ENCODE measurements around the gene CLTCL1.
"Not testable (repeated sequence)": the region's sequence is repeated elsewhere in the genome, so short reads cannot be mapped to it uniquely, and the experiment has no call there.

CLTCL1 gene

GRCh38 chr22:19270873-19271272 lies 20.6 kb downstream of the CLTCL1 start:
- H3K4me1 ChIP-seq (ENCODE audit: insufficient read depth, low read length): no peaks in the 10 kb centered on the region; the same call in 1 of the 2 replicates
- no peak overlapping the region for H3K27ac ChIP-seq (ENCODE audit: low read length)
- H3K9me3 ChIP-seq (ENCODE audit: insufficient read depth, low read depth, low read length): peaks cover 7% of the 10 kb centered on the region; the same call in 1 of the 2 replicates
- no peak overlapping the region for H3K9ac ChIP-seq (ENCODE audit: low read depth, low read length)
- H3K36me3 ChIP-seq (ENCODE audit: insufficient read depth, low read depth, low read length): peaks cover 21% of the 10 kb centered on the region
- no peaks in the 10 kb centered on the region for H3K27me3 ChIP-seq (ENCODE audit: insufficient read depth, low read length)
- H3K4me3 ChIP-seq (ENCODE audit: low read length): no peak overlapping the region

GRCh38 chr22:19266547-19267086 lies 24.9 kb downstream of the CLTCL1 start:
- Histone ChIP-seq H3K27ac (ENCODE audit: low read length) (no peak overlapping the region), H3K4me3 (ENCODE audit: low read length) (no peak overlapping the region), H3K36me3 (ENCODE audit: insufficient read depth, low read depth, low read length) (peaks cover 4% of the 10 kb centered on the region; the same call in 1 of the 2 replicates), H3K9ac (ENCODE audit: low read depth, low read length) (no peak overlapping the region), H3K9me3 (ENCODE audit: insufficient read depth, low read depth, low read length) (peaks cover 7% of the 10 kb centered on the region; the same call in 1 of the 2 replicates), H3K27me3 (ENCODE audit: insufficient read depth, low read length) (no peaks in the 10 kb centered on the region), H3K4me1 (ENCODE audit: insufficient read depth, low read length) (no peaks in the 10 kb centered on the region)

- no peak overlapping the region for H3K4me3 ChIP-seq (ENCODE audit: low read length)
- no peaks in the 10 kb centered on the region for H3K4me1 ChIP-seq (ENCODE audit: insufficient read depth, low read length)
- H3K36me3 ChIP-seq (ENCODE audit: insufficient read depth, low read depth, low read length): peaks cover 4% of the 10 kb centered on the region; the same call in 1 of the 2 replicates
- no peaks in the 10 kb centered on the region for H3K27me3 ChIP-seq (ENCODE audit: insufficient read depth, low read length)
- peaks cover 7% of the 10 kb centered on the region; the same call in 1 of the 2 replicates for H3K9me3 ChIP-seq (ENCODE audit: insufficient read depth, low read depth, low read length)
- H3K27ac ChIP-seq (ENCODE audit: low read length): no peak overlapping the region
- no peak overlapping the region for H3K9ac ChIP-seq (ENCODE audit: low read depth, low read length)
Measured at GRCh38 chr22:19265779-19266178, 25.7 kb downstream of the CLTCL1 start.

GRCh38 chr22:19260804-19261203 lies 30.7 kb downstream of the CLTCL1 start:
- Histone ChIP-seq H3K9me3 (ENCODE audit: insufficient read depth, low read depth, low read length) (peaks cover 3% of the 10 kb centered on the region; the same call in 1 of the 2 replicates), H3K27ac (ENCODE audit: low read length) (no peak overlapping the region), H3K9ac (ENCODE audit: low read depth, low read length) (no peak overlapping the region), H3K4me1 (ENCODE audit: insufficient read depth, low read length) (no peaks in the 10 kb centered on the region), H3K4me3 (ENCODE audit: low read length) (no peak overlapping the region), H3K36me3 (ENCODE audit: insufficient read depth, low read depth, low read length) (no peaks in the 10 kb centered on the region; the same call in 1 of the 2 replicates), H3K27me3 (ENCODE audit: insufficient read depth, low read length) (no peaks in the 10 kb centered on the region)

DNA sequence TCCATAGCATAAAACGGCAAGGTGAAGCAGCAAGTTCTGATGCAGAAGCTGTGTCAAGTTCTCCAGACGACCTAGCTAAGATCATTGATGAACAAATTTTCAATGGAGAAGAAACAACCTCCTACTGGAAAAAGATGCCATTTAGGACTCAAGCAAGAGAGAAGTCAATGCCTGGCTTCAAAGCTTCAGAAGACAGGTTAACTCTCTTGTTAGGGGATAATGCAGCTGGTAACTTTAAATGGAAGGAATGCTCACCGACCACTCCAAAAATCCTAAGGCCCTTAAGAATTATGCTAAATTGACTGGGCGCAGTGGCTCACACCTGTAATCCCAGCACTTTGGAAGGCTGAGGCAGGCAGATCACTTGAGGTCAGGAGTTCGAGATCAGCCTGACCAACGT lies 31.3 kb downstream of the CLTCL1 start:
- H3K9ac ChIP-seq (ENCODE audit: low read depth, low read length): no peak overlapping the region
- H3K9me3 ChIP-seq (ENCODE audit: insufficient read depth, low read depth, low read length): peaks cover 3% of the 10 kb centered on the region; the same call in 1 of the 2 replicates
- H3K4me1 ChIP-seq (ENCODE audit: insufficient read depth, low read length): no peaks in the 10 kb centered on the region
- H3K4me3 ChIP-seq (ENCODE audit: low read length): no peak overlapping the region
- no peaks in the 10 kb centered on the region; the same call in 1 of the 2 replicates for H3K36me3 ChIP-seq (ENCODE audit: insufficient read depth, low read depth, low read length)
- no peaks in the 10 kb centered on the region for H3K27me3 ChIP-seq (ENCODE audit: insufficient read depth, low read length)
- H3K27ac ChIP-seq (ENCODE audit: low read length): no peak overlapping the region

DNA sequence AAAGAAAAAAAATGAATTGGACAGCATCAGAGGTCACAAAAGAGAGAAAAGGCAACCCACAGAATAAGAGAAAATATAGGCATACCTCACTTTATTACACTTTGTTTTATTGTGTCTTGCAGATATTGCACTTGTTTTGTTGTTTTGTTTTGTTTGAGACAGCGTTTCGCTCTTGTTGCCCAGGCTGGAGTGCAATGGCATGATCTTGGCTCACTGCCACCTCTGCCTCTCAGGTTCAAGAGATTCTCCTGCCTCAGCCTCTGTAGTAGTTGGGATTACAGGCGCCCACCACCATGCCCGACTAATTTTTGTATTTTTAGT lies 32.6 kb downstream of the CLTCL1 start:
- not testable (repeated sequence) for H3K27me3 ChIP-seq (ENCODE audit: insufficient read depth, low read length); H3K27ac ChIP-seq (ENCODE audit: low read length); H3K9me3 ChIP-seq (ENCODE audit: insufficient read depth, low read depth, low read length)

DNA sequence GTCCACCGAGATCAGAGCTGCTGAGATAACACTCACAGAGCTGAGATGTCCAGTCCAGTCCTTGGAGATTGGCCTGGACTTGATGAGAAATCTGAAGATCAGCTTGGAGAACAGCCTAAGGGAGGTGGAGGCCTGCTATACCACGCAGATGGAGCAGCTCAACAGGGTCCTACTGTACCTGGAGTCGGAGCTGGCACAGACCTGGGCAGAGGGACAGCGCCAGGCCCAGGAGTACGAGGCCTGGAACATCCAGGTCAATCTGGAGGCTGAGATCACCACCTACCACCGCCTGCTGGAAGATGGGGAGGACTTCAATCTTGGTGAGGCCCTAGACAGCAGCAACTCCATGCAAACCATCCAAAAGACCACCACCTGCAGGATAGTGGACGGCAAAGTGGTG lies 33.1 kb downstream of the CLTCL1 start:
- Histone ChIP-seq H3K27ac (ENCODE audit: low read length) (no peak overlapping the region), H3K4me3 (ENCODE audit: low read length) (no peak overlapping the region), H3K9ac (ENCODE audit: low read depth, low read length) (no peak overlapping the region), H3K27me3 (ENCODE audit: insufficient read depth, low read length) (no peaks in the 10 kb centered on the region), H3K36me3 (ENCODE audit: insufficient read depth, low read depth, low read length) (peaks cover 4% of the 10 kb centered on the region; the same call in 1 of the 2 replicates), H3K9me3 (ENCODE audit: insufficient read depth, low read depth, low read length) (peaks cover 3% of the 10 kb centered on the region; the same call in 1 of the 2 replicates), H3K4me1 (ENCODE audit: insufficient read depth, low read length) (no peaks in the 10 kb centered on the region)

More for the DNA sequence above, 32.6 kb downstream of the CLTCL1 start:
- H3K9ac ChIP-seq (ENCODE audit: low read depth, low read length); H3K36me3 ChIP-seq (ENCODE audit: insufficient read depth, low read depth, low read length); H3K4me3 ChIP-seq (ENCODE audit: low read length); H3K4me1 ChIP-seq (ENCODE audit: insufficient read depth, low read length): not testable (repeated sequence)

GRCh38 chr22:19256362-19256761 lies 35.2 kb downstream of the CLTCL1 start:
- not testable (repeated sequence) for H3K27me3 ChIP-seq (ENCODE audit: insufficient read depth, low read length); H3K27ac ChIP-seq (ENCODE audit: low read length); H3K9ac ChIP-seq (ENCODE audit: low read depth, low read length); H3K9me3 ChIP-seq (ENCODE audit: insufficient read depth, low read depth, low read length); H3K4me1 ChIP-seq (ENCODE audit: insufficient read depth, low read length); H3K4me3 ChIP-seq (ENCODE audit: low read length)
- H3K36me3 ChIP-seq (ENCODE audit: insufficient read depth, low read depth, low read length): peaks cover 12% of the 10 kb centered on the region

GRCh38 chr22:19253143-19253542 lies 38.4 kb downstream of the CLTCL1 start:
- Histone ChIP-seq H3K27ac (ENCODE audit: low read length) (no peak overlapping the region), H3K4me1 (ENCODE audit: insufficient read depth, low read length) (no peaks in the 10 kb centered on the region), H3K9ac (ENCODE audit: low read depth, low read length) (no peak overlapping the region), H3K36me3 (ENCODE audit: insufficient read depth, low read depth, low read length) (peaks cover 12% of the 10 kb centered on the region), H3K9me3 (ENCODE audit: insufficient read depth, low read depth, low read length) (peaks cover 3% of the 10 kb centered on the region; the same call in 1 of the 2 replicates), H3K27me3 (ENCODE audit: insufficient read depth, low read length) (no peaks in the 10 kb centered on the region), H3K4me3 (ENCODE audit: low read length) (no peak overlapping the region)

DNA sequence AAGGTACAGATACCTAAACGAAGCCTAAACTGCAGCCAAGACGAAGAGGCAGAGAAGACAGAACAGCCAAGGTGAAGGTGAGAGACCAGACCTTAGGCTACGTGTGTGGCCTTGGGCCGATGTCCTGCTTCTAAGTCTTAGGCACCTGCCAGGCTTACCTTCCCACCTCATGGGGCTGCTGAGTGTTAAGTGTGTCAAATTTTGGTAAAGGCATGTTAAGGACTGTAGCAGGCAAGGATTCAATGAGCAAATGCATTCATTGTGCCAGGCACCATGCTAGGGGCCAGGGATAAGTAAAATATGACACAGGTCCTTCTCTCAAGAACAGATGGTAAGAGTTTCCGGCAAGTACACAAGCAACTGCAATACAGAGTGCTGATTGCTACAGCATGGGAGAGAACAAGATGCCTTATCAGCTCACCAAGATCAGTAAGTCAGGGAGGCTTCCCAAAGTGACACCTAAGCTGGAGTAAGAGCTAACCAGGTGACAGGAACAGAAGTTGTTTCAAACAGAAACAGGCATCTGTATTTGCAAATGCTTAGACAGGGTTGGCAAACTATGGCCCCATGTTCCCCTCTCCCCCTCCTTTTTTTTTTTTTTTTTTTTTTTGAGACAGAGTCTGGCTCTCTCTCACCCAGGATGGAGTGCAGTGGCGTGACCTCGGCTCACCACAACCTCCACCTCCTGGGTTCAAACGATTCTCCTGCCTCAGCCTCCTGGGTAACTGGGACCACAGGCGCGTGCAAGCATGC lies 46.7 kb downstream of the CLTCL1 start:
- H3K9ac ChIP-seq (ENCODE audit: low read depth, low read length): no peak overlapping the region
- no peak overlapping the region for H3K4me3 ChIP-seq (ENCODE audit: low read length)
- H3K9me3 ChIP-seq (ENCODE audit: insufficient read depth, low read depth, low read length): no peaks in the 10 kb centered on the region
- no peaks in the 10 kb centered on the region for H3K4me1 ChIP-seq (ENCODE audit: insufficient read depth, low read length)
- peaks cover 16% of the 10 kb centered on the region; the same call in 1 of the 2 replicates for H3K36me3 ChIP-seq (ENCODE audit: insufficient read depth, low read depth, low read length)
- no peak overlapping the region for H3K27ac ChIP-seq (ENCODE audit: low read length)
- H3K27me3 ChIP-seq (ENCODE audit: insufficient read depth, low read length): no peaks in the 10 kb centered on the region

GRCh38 chr22:19242699-19243098 lies 48.8 kb downstream of the CLTCL1 start:
- H3K27ac ChIP-seq (ENCODE audit: low read length): no peak overlapping the region
- no peak overlapping the region for H3K4me3 ChIP-seq (ENCODE audit: low read length)
- peaks cover 30% of the 10 kb centered on the region for H3K36me3 ChIP-seq (ENCODE audit: insufficient read depth, low read depth, low read length)
- no peaks in the 10 kb centered on the region for H3K9me3 ChIP-seq (ENCODE audit: insufficient read depth, low read depth, low read length)
- no peaks in the 10 kb centered on the region for H3K27me3 ChIP-seq (ENCODE audit: insufficient read depth, low read length)
- H3K4me1 ChIP-seq (ENCODE audit: insufficient read depth, low read length): no peaks in the 10 kb centered on the region
- no peak overlapping the region for H3K9ac ChIP-seq (ENCODE audit: low read depth, low read length)

DNA sequence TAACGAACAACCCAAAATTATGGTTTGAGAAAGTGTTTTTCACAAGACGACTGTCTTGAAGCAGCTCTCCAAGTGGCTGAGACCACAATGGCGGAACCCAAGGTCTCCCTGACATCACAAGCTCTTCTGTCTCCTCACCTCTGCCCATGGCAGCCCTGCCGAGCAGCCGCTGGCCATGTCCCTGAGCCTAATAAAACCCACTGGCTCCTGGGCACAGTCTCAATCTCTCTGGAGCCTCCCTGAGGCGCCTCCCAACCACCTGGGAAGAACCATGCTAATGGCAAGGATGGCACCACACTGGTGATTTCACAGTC lies 50.0 kb downstream of the CLTCL1 start:
- no peak overlapping the region for H3K9ac ChIP-seq (ENCODE audit: low read depth, low read length)
- H3K27me3 ChIP-seq (ENCODE audit: insufficient read depth, low read length): no peaks in the 10 kb centered on the region
- no peak overlapping the region for H3K27ac ChIP-seq (ENCODE audit: low read length)
- no peak overlapping the region for H3K4me3 ChIP-seq (ENCODE audit: low read length)
- peaks cover 27% of the 10 kb centered on the region for H3K36me3 ChIP-seq (ENCODE audit: insufficient read depth, low read depth, low read length)
- H3K9me3 ChIP-seq (ENCODE audit: insufficient read depth, low read depth, low read length): no peaks in the 10 kb centered on the region
- no peaks in the 10 kb centered on the region for H3K4me1 ChIP-seq (ENCODE audit: insufficient read depth, low read length)

All from iPS-20b (cell line).